ENCODE results near the gene PRKCQ. TPM values are rescaled to one million over a fixed set of nuclear protein-coding genes. Genes with fewer than 3 reads are reported as not detected.

PRKCQ gene
- total and polyA plus RNA-seq, 2 of the 13 experiments (the other 11 are each of a cell fraction or from before 2014, with no cell fraction given) = 0.13 to 0.35 TPM

DNA sequence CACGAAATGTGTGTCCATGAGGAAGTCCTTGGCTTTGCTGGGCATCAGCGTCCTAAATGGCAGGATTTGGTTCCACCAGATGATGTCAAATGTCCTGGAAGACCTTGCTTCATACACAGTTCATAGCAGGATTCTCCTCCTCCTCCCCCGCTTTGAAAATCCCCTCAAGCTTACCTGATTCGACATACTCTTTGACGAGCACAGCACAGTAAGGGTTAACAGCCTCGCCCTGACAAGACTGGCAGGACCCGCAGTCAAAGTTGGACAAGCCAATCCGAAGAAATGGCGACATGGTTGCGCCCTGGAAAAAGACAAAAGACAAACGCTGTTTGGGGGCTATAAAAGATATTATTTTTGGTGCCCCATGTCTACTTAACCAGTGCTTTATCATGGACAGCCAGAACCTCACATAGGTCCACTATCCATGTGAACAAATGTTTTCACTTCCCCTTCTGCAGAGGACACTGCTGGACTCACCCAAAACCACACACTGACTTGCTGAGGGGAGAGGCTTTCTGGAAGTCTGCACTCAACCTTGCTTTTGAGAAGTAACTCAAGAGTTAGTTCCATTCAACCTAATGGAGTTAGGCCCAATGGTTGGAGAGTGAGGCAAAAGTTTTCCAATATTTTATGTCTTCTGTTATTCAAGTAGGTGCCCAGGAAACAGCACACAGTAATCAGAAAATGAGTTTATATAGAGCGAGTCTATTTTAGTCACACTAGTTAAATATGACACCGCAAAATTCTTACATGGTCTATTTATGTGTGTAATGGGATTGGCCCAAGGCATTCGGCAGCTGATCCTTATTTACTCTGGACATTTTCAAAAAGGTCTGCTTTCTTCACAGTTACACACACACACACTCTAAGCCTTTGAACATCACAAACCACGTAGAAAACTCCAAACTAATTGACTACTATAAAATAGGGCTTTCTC is 65.0 kb downstream of the PRKCQ start:
- Histone ChIP-seq H4K20me1 (ENCODE audit: insufficient read depth, low read length) (no peaks in the 10 kb centered on the region), H3K9ac (ENCODE audit: insufficient read depth, low read depth, low read length) (no peak overlapping the region), H2AFZ (ENCODE audit: low read length) (no peak overlapping the region), H3K4me1 (ENCODE audit: insufficient read depth, low read length) (no peaks in the 10 kb centered on the region), H3K9me3 (ENCODE audit: low read length) (peaks cover 10% of the 10 kb centered on the region), H3K4me2 (ENCODE audit: low read depth, low read length) (no peak overlapping the region), H3K36me3 (replicated peaks in 1 of 2; ENCODE audit: control insufficient read depth in 1 of 2, insufficient read depth in 2 of 2, low read length in 2 of 2) (no peaks in the 10 kb centered on the region), H3K79me2 (ENCODE audit: insufficient read depth, low read length) (no peaks in the 10 kb centered on the region), H3K27ac (ENCODE audit: extremely low read length, insufficient read depth, low read length) (no peak overlapping the region), H3K27me3 (ENCODE audit: control insufficient read depth in 1 of 2, insufficient read depth in 2 of 2, low read length in 2 of 2) (peaks cover 0 to 19% of the 10 kb centered on the region in 2 experiments; a peak in 2 of 5 replicates), H3K4me3 (replicated peaks in 1 of 3; ENCODE audit: insufficient read depth in 1 of 3, low read depth in 2 of 3, low read length in 3 of 3) (no peak overlapping the region)
- ChIA-PET CTCF (ENCODE audit: low intra/inter-chr PET ratio, low total read pairs) (no interaction called here), POLR2A (no interaction called here)
- no peak for ATAC-seq
- no TSS peak for BruUV-seq (replicated peaks)
- 22% methylated on average over 15 of the region's 15 CpGs for WGBS (ENCODE audit: low lambda C conversion rate)
- FAIRE-seq = no peak
- in situ Hi-C loops (cut with HindIII; ENCODE audit: extremely low pct_ligation_motif_present, low pct_unique_long_range_greater_than_20kb) (no loop called here), intact Hi-C loops (cut with micrococcal nuclease; ENCODE audit: unreplicated experiment) (no loop called here)
- TF ChIP-seq ZNF772 (CRISPR knock-in tag; IDR thresholded peaks at IDR 0.05) (no peak), ZNF562 (CRISPR knock-in tag; IDR thresholded peaks at IDR 0.05; ENCODE audit: borderline replicate concordance) (no peak), KDM3A (CRISPR knock-in tag; IDR thresholded peaks at IDR 0.05; ENCODE audit: low read depth) (no peak), MTA1 (CRISPR knock-in tag; IDR thresholded peaks at IDR 0.05; ENCODE audit: borderline replicate concordance) (no peak), KLF15 (CRISPR knock-in tag; IDR thresholded peaks at IDR 0.05; ENCODE audit: borderline replicate concordance) (no peak), ZNF615 (CRISPR knock-in tag; IDR thresholded peaks at IDR 0.05; ENCODE audit: borderline replicate concordance) (no peak), PHB2 (IDR thresholded peaks at IDR 0.05; ENCODE audit: partially characterized antibody) (no peak), SKI (IDR thresholded peaks at IDR 0.05; ENCODE audit: partially characterized antibody) (no peak)
- TF ChIP-seq, protein P1, sequence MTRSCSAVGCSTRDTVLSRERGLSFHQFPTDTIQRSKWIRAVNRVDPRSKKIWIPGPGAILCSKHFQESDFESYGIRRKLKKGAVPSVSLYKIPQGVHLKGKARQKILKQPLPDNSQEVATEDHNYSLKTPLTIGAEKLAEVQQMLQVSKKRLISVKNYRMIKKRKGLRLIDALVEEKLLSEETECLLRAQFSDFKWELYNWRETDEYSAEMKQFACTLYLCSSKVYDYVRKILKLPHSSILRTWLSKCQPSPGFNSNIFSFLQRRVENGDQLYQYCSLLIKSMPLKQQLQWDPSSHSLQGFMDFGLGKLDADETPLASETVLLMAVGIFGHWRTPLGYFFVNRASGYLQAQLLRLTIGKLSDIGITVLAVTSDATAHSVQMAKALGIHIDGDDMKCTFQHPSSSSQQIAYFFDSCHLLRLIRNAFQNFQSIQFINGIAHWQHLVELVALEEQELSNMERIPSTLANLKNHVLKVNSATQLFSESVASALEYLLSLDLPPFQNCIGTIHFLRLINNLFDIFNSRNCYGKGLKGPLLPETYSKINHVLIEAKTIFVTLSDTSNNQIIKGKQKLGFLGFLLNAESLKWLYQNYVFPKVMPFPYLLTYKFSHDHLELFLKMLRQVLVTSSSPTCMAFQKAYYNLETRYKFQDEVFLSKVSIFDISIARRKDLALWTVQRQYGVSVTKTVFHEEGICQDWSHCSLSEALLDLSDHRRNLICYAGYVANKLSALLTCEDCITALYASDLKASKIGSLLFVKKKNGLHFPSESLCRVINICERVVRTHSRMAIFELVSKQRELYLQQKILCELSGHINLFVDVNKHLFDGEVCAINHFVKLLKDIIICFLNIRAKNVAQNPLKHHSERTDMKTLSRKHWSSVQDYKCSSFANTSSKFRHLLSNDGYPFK (CRISPR knock-in tag; IDR thresholded peaks at IDR 0.05; ENCODE audit: borderline replicate concordance) = no peak
- TF ChIP-seq, protein P2, sequence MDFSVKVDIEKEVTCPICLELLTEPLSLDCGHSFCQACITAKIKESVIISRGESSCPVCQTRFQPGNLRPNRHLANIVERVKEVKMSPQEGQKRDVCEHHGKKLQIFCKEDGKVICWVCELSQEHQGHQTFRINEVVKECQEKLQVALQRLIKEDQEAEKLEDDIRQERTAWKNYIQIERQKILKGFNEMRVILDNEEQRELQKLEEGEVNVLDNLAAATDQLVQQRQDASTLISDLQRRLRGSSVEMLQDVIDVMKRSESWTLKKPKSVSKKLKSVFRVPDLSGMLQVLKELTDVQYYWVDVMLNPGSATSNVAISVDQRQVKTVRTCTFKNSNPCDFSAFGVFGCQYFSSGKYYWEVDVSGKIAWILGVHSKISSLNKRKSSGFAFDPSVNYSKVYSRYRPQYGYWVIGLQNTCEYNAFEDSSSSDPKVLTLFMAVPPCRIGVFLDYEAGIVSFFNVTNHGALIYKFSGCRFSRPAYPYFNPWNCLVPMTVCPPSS (IDR thresholded peaks at IDR 0.05) = no peak
- TF ChIP-seq, protein P3, sequence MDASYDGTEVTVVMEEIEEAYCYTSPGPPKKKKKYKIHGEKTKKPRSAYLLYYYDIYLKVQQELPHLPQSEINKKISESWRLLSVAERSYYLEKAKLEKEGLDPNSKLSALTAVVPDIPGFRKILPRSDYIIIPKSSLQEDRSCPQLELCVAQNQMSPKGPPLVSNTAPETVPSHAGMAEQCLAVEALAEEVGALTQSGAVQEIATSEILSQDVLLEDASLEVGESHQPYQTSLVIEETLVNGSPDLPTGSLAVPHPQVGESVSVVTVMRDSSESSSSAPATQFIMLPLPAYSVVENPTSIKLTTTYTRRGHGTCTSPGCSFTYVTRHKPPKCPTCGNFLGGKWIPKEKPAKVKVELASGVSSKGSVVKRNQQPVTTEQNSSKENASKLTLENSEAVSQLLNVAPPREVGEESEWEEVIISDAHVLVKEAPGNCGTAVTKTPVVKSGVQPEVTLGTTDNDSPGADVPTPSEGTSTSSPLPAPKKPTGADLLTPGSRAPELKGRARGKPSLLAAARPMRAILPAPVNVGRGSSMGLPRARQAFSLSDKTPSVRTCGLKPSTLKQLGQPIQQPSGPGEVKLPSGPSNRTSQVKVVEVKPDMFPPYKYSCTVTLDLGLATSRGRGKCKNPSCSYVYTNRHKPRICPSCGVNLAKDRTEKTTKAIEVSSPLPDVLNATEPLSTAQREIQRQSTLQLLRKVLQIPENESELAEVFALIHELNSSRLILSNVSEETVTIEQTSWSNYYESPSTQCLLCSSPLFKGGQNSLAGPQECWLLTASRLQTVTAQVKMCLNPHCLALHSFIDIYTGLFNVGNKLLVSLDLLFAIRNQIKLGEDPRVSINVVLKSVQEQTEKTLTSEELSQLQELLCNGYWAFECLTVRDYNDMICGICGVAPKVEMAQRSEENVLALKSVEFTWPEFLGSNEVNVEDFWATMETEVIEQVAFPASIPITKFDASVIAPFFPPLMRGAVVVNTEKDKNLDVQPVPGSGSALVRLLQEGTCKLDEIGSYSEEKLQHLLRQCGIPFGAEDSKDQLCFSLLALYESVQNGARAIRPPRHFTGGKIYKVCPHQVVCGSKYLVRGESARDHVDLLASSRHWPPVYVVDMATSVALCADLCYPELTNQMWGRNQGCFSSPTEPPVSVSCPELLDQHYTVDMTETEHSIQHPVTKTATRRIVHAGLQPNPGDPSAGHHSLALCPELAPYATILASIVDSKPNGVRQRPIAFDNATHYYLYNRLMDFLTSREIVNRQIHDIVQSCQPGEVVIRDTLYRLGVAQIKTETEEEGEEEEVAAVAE (CRISPR knock-in tag; IDR thresholded peaks at IDR 0.05; ENCODE audit: borderline replicate concordance) = no peak
- DNase-seq (ENCODE audit: low spot score) = no peak

All from HepG2 (cell line).